ENCODE results near the gene DOCK9. TPM values are rescaled to one million over a fixed set of nuclear protein-coding genes. Genes with fewer than 3 reads are reported as not detected.

The DOCK9 gene
- total RNA-seq, 1 experiment from 2014 or later: 31.7 TPM

GRCh38 chr13:98781045-98781444 is 196.8 kb downstream of the DOCK9 start:
- CTCF ChIA-PET: no interaction called here
- Histone ChIP-seq H3K9me2 (replicated peaks; ENCODE audit: low read length) (no peaks in the 10 kb centered on the region), H3K36me3 (ENCODE audit: low read depth, low read length) (no peaks in the 10 kb centered on the region), H3K27me3 (ENCODE audit: low read length) (no peaks in the 10 kb centered on the region), H3K27ac (ENCODE audit: low read length) (no peak overlapping the region), H3K79me2 (ENCODE audit: low read length) (no peaks in the 10 kb centered on the region), H3K4me1 (ENCODE audit: insufficient read depth, low read length) (peaks cover 7% of the 10 kb centered on the region; the same call in 1 of the 2 replicates), H3K4me3 (ENCODE audit: low read length) (no peak overlapping the region), H2AFZ (ENCODE audit: low read length) (no peak overlapping the region), H3K4me2 (ENCODE audit: low read length) (no peak overlapping the region), H3F3A (ENCODE audit: low read length, unreplicated experiment) (no peaks in the 10 kb centered on the region), H4K20me1 (ENCODE audit: low read length) (no peaks in the 10 kb centered on the region), H3K9me3 (ENCODE audit: low read length) (no peaks in the 10 kb centered on the region), H3K9ac (ENCODE audit: low read length) (no peak overlapping the region)
- no TSS peak for BruUV-seq (replicated peaks)
- POLR2A ChIA-PET (ENCODE audit: unreplicated experiment): no interaction called here
- ATAC-seq (no peak), DNase-seq (no peak)
- no peak for TF ChIP-seq CTCF (conservative IDR thresholded peaks at IDR 0.05; ENCODE audit: low read depth, low read length)
- no peak for TF ChIP-seq EZH2 (IDR thresholded peaks at IDR 0.05; ENCODE audit: low read length, unreplicated experiment)
- no peak for TF ChIP-seq EZH2phosphoT487 (IDR thresholded peaks at IDR 0.05; ENCODE audit: borderline replicate concordance, low read length)
- intact Hi-C loops (cut with micrococcal nuclease): no loop called here

- no peak overlapping the region for H3K27ac ChIP-seq (ENCODE audit: low read length)
- no TSS peak for BruUV-seq (replicated peaks)
- no peaks in the 10 kb centered on the region for H3K9me3 ChIP-seq (ENCODE audit: low read length)
- H3K36me3 ChIP-seq (ENCODE audit: low read depth, low read length): no peaks in the 10 kb centered on the region
- DNase-seq: no peak
- TF ChIP-seq CTCF (conservative IDR thresholded peaks at IDR 0.05; ENCODE audit: low read depth, low read length) (no peak), EZH2 (IDR thresholded peaks at IDR 0.05; ENCODE audit: low read length, unreplicated experiment) (no peak), EZH2phosphoT487 (IDR thresholded peaks at IDR 0.05; ENCODE audit: borderline replicate concordance, low read length) (no peak)
- H3K4me3 ChIP-seq (ENCODE audit: low read length): no peak overlapping the region
- ChIA-PET CTCF (no interaction called here), POLR2A (ENCODE audit: unreplicated experiment) (no interaction called here)
- no peaks in the 10 kb centered on the region for H3F3A ChIP-seq (ENCODE audit: low read length, unreplicated experiment)
- peaks cover 13% of the 10 kb centered on the region for H3K4me1 ChIP-seq (ENCODE audit: insufficient read depth, low read length)
- no peaks in the 10 kb centered on the region for H3K79me2 ChIP-seq (ENCODE audit: low read length)
- ATAC-seq: no peak
- H3K4me2 ChIP-seq (ENCODE audit: low read length): no peak overlapping the region
- no peaks in the 10 kb centered on the region for H3K27me3 ChIP-seq (ENCODE audit: low read length)
- no peak overlapping the region for H2AFZ ChIP-seq (ENCODE audit: low read length)
- H4K20me1 ChIP-seq (ENCODE audit: low read length): no peaks in the 10 kb centered on the region
- intact Hi-C loops (cut with micrococcal nuclease): no loop called here
- no peaks in the 10 kb centered on the region for H3K9me2 ChIP-seq (replicated peaks; ENCODE audit: low read length)
- H3K9ac ChIP-seq (ENCODE audit: low read length): no peak overlapping the region
These were observed 197.4 kb downstream of the DOCK9 start for GRCh38 chr13:98780451-98780850.

GRCh38 chr13:98779695-98780094 is 198.2 kb downstream of the DOCK9 start:
- DNase-seq (no peak), ATAC-seq (no peak)
- H4K20me1 ChIP-seq (ENCODE audit: low read length): no peaks in the 10 kb centered on the region
- no peaks in the 10 kb centered on the region for H3K9me2 ChIP-seq (replicated peaks; ENCODE audit: low read length)
- TF ChIP-seq EZH2phosphoT487 (IDR thresholded peaks at IDR 0.05; ENCODE audit: borderline replicate concordance, low read length): no peak
- TF ChIP-seq CTCF (conservative IDR thresholded peaks at IDR 0.05; ENCODE audit: low read depth, low read length): no peak
- no peak for TF ChIP-seq EZH2 (IDR thresholded peaks at IDR 0.05; ENCODE audit: low read length, unreplicated experiment)
- no peaks in the 10 kb centered on the region for H3K9me3 ChIP-seq (ENCODE audit: low read length)
- no peaks in the 10 kb centered on the region for H3K79me2 ChIP-seq (ENCODE audit: low read length)
- H2AFZ ChIP-seq (ENCODE audit: low read length): no peak overlapping the region
- H3K36me3 ChIP-seq (ENCODE audit: low read depth, low read length): no peaks in the 10 kb centered on the region
- no TSS peak for BruUV-seq (replicated peaks)
- H3K4me3 ChIP-seq (ENCODE audit: low read length): no peak overlapping the region
- no peaks in the 10 kb centered on the region for H3K27me3 ChIP-seq (ENCODE audit: low read length)
- intact Hi-C loops (cut with micrococcal nuclease): no loop called here
- POLR2A ChIA-PET (ENCODE audit: unreplicated experiment): no interaction called here
- no peak overlapping the region for H3K27ac ChIP-seq (ENCODE audit: low read length)
- H3K4me2 ChIP-seq (ENCODE audit: low read length): no peak overlapping the region
- H3K4me1 ChIP-seq (ENCODE audit: insufficient read depth, low read length): peaks cover 14% of the 10 kb centered on the region
- CTCF ChIA-PET: no interaction called here
- no peaks in the 10 kb centered on the region for H3F3A ChIP-seq (ENCODE audit: low read length, unreplicated experiment)
- no peak overlapping the region for H3K9ac ChIP-seq (ENCODE audit: low read length)
